MG63 (cell line): ENCODE measurements around the gene WDR90. TPM values are rescaled to one million over a fixed set of nuclear protein-coding genes. Genes with fewer than 3 reads are reported as not detected.

Experiments used
- DNase-seq: peaks from one replicate; pipeline ENCODE4 v3.0.0-alpha.2; 2020
- H3K27me3 ChIP-seq: fragments of 250-450 bp; sonication (Bioruptor Pico); 2 replicates; pipeline ENCODE4 v1.5.1; 2020; ENCODE audit warnings: mild to moderate bottlenecking, moderate library complexity
- H3K36me3 ChIP-seq: fragments of 250-450 bp; sonication (Bioruptor Pico); 2 replicates; pipeline ENCODE4 v1.5.1; 2020; ENCODE audit warnings: mild to moderate bottlenecking, moderate library complexity
- H3K4me3 ChIP-seq: fragments of 250-450 bp; sonication (Bioruptor Pico); 2 replicates; pipeline ENCODE4 v1.5.1; 2020; ENCODE audit warnings: mild to moderate bottlenecking, moderate library complexity
- H3K9me3 ChIP-seq: fragments of 250-450 bp; sonication (Bioruptor Pico); 2 replicates; pipeline ENCODE4 v1.5.1; 2020; ENCODE audit warnings: mild to moderate bottlenecking, moderate library complexity
- total RNA-seq: library from RNA; depleted of rRNA; stranded (reverse); fragments of >200 nt; shearing (Covaris generic); gene quantifications from 2 replicates; pipeline ENCODE4 v1.2.3, GENCODE V29; 2014; ENCODE audit warnings: low replicate concordance; rRNA removed

WDR90 gene
- total RNA-seq, 1 experiment from 2014 or later, result 17.3 TPM

- no peak for DNase-seq
- Histone ChIP-seq H3K36me3 (no peaks in the 10 kb centered on the region), H3K27me3 (peaks cover 7% of the 10 kb centered on the region), H3K4me3 (peak overlapping the region; percentile 48), H3K9me3 (no peaks in the 10 kb centered on the region)
These were observed 66.5 kb downstream of the WDR90 start for GRCh38 chr16:715477-716199.

DNA sequence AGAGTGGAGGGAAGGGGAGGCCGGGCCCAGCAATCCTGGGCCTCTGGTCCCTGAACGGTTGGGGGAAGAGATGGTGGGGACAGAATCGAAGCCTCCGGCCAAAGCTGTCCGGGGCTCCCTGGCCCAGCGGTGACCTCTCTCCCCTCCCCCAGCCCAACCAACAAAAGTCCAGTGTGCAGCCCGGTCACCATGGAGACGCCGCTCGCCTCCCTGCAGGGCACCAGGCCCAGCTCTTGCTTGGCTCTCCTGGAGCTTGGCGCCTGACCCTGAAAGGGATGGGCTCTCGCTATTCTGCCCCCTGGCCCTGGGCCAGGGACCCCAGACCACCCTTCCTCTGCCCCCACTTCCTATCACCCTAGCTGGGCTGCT, 67.0 kb downstream of the WDR90 start:
- H3K27me3 ChIP-seq, result peaks cover 3% of the 10 kb centered on the region
- peak; percentile 55 for DNase-seq
- H3K4me3 ChIP-seq, result peak overlapping the region; percentile 19
- H3K36me3 ChIP-seq, result no peaks in the 10 kb centered on the region
- H3K9me3 ChIP-seq, result no peaks in the 10 kb centered on the region

DNA sequence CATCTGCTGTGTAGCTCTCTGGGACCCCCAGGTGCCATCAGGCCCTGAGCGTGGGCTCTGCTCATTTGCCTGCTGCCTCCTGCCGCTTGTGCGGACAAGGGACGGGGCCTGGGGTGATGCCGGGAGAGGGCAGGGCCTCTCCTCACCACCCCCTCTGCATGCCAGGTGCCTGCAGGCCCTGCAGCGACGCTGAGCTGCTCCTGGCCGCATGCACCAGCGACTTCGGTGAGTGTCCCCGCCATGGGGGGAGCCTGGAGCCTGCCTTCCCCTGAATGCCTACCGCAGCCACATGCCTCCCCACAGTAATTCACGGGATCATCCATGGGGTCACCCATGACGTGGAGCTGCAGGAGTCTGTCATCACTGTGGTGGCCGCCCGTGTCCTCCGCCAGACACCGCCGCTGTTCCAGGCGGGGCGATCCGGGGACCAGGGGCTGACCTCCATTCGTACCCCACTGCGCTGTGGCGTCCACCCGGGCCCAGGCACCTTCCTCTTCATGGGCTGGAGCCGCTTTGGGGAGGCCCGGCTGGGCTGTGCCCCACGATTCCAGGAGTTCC, 67.7 kb downstream of the WDR90 start:
- Histone ChIP-seq H3K4me3 (no peak overlapping the region), H3K36me3 (no peaks in the 10 kb centered on the region; the same call in 1 of the 2 replicates), H3K27me3 (no peaks in the 10 kb centered on the region), H3K9me3 (no peaks in the 10 kb centered on the region)
- DNase-seq, result no peak

Other genes starting within 250 kb of the WDR90 start
- gene DECR2, start 247.5 kb upstream of the WDR90 start, total RNA-seq, result 31.6 and 37.1 TPM in 2 replicates
- 33.1 and 42.8 TPM in 2 replicates for gene RAB11FIP3, start 223.7 kb upstream of the WDR90 start, total RNA-seq
- 42.2 and 55.9 TPM in 2 replicates for gene CAPN15, start 121.7 kb upstream of the WDR90 start, total RNA-seq
- not detected in 2 replicates for gene PRR35, start 89.0 kb upstream of the WDR90 start, total RNA-seq
- gene NHLRC4, start 82.4 kb upstream of the WDR90 start, total RNA-seq, result not detected in 2 replicates
- 13.1 and 31.7 TPM in 2 replicates for gene PIGQ, start 79.4 kb upstream of the WDR90 start, total RNA-seq
- gene RAB40C, start 59.3 kb upstream of the WDR90 start, total RNA-seq, result 12.4 and 20.8 TPM in 2 replicates
- gene WFIKKN1, start 18.4 kb upstream of the WDR90 start, total RNA-seq, result not detected in 2 replicates
- gene METTL26, start 13.1 kb upstream of the WDR90 start, total RNA-seq, result 145 and 183 TPM in 2 replicates
- gene MCRIP2, start 7.5 kb upstream of the WDR90 start, total RNA-seq, result 22.2 and 50.3 TPM in 2 replicates
- 48.7 and 72.8 TPM in 2 replicates for gene RHOT2, start 18.8 kb downstream of the WDR90 start, total RNA-seq
- gene RHBDL1, start 26.3 kb downstream of the WDR90 start, total RNA-seq, result 0.16 TPM in 1 of 2 replicates, not detected in the other
- 301 and 418 TPM in 2 replicates for gene STUB1, start 31.0 kb downstream of the WDR90 start, total RNA-seq
- 15.1 and 66.3 TPM in 2 replicates for gene JMJD8, start 35.0 kb downstream of the WDR90 start, total RNA-seq
- gene WDR24, start 41.0 kb downstream of the WDR90 start, total RNA-seq, result 8.0 and 8.2 TPM in 2 replicates
- 0.16 and 0.67 TPM in 2 replicates for gene FBXL16, start 56.4 kb downstream of the WDR90 start, total RNA-seq
- gene METRN, start 65.8 kb downstream of the WDR90 start, total RNA-seq, result 33.7 and 71.7 TPM in 2 replicates
- 27.0 and 44.0 TPM in 2 replicates for gene ANTKMT, start 71.8 kb downstream of the WDR90 start, total RNA-seq
- gene CCDC78, start 77.1 kb downstream of the WDR90 start, total RNA-seq, result 0.59 and 4.9 TPM in 2 replicates
- 9.4 and 13.3 TPM in 2 replicates for gene HAGHL, start 77.7 kb downstream of the WDR90 start, total RNA-seq
- 39.0 and 72.9 TPM in 2 replicates for gene CIAO3, start 91.6 kb downstream of the WDR90 start, total RNA-seq
- not detected in 2 replicates for gene MSLN, start 111.4 kb downstream of the WDR90 start, total RNA-seq
- gene RPUSD1, start 139.0 kb downstream of the WDR90 start, total RNA-seq, result 60.9 and 77.3 TPM in 2 replicates
- gene CHTF18, start 139.3 kb downstream of the WDR90 start, total RNA-seq, result 18.9 and 22.6 TPM in 2 replicates
- gene GNG13, start 151.4 kb downstream of the WDR90 start, total RNA-seq, result not detected in 2 replicates